Heart right ventricle (tissue), 16 donors: ENCODE data around the gene SV2B. TPM values are rescaled to one million over a fixed set of nuclear protein-coding genes. Genes with fewer than 3 reads are reported as not detected.

Experiments
- ATAC-seq, 8 donors: fragments of 200-7000 bp; cut with Tn5 transposase; one replicate each; pipeline ENCODE4 v1.9.1; 2020; ENCODE audit warnings: mild to moderate bottlenecking in 8 of 8, moderate library complexity in 8 of 8, moderate number of reproducible peaks in 1 of 8
- DNase-seq, 2 donors: peaks; one replicate each; pipeline ENCODE4 v3.0.0-alpha.2; 2020
- H3K27ac ChIP-seq, 10 donors: fragments of 200-600 bp; sonication (generic) in 2 of 10; one replicate each; pipeline versions ENCODE4 v1.5.0 to v1.8.0; 2020 to 2022; ENCODE audit warnings: mild to moderate bottlenecking in 3 of 10
- H3K27me3 ChIP-seq, 7 donors: fragments of 200-600 bp; one replicate each; pipeline ENCODE4 v1.8.0; 2021 to 2022; ENCODE audit warnings: mild to moderate bottlenecking in 2 of 7
- H3K36me3 ChIP-seq, 9 donors: fragments of 200-600 bp; sonication (generic) in 1 of 9; one replicate each; pipeline versions ENCODE4 v1.5.0 to v1.8.0; 2020 to 2022; ENCODE audit warnings: mild to moderate bottlenecking in 2 of 9
- H3K4me1 ChIP-seq, 9 donors: fragments of 200-600 bp; sonication (generic) in 1 of 9; one replicate each; pipeline versions ENCODE4 v1.5.0 to v1.8.0; 2020 to 2022; ENCODE audit warnings: mild to moderate bottlenecking in 4 of 9
- H3K4me3 ChIP-seq, 10 donors: fragments of 200-600 bp; sonication (generic) in 2 of 10; one replicate each; pipeline versions ENCODE4 v1.5.0 to v1.8.0; 2020 to 2022; ENCODE audit warnings: mild to moderate bottlenecking in 7 of 10, moderate library complexity in 2 of 10
- H3K9me3 ChIP-seq, 11 donors: fragments of 200-600 bp in 10 of 11; sonication (generic) in 2 of 11; one replicate each; pipeline versions ENCODE4 v1.5.0 to v1.8.0; 2013 to 2022; ENCODE audit warnings: mild to moderate bottlenecking in 2 of 11, control low read depth in 1 of 11, moderate library complexity in 1 of 11
- CTCF ChIP-seq, 9 donors: fragments of 200-600 bp; sonication (generic) in 2 of 9; IDR thresholded peaks; one replicate each; pipeline versions ENCODE4 v1.5.0 to v1.8.0; 2021 to 2022; ENCODE audit warnings: antibody characterized with exemption in 9 of 9, mild to moderate bottlenecking in 5 of 9, moderate library complexity in 1 of 9
- WGBS, 2 donors: extraction: QIAGEN DNeasy Blood & Tissue Kit; methylation state at CpG; one replicate each; pipeline ENCODE4 v1.1.7; 2013; ENCODE audit warnings: inconsistent platforms in 1 of 2; 5-methylcytosine and 5-hydroxymethylcytosine counted together
- intact Hi-C, 10 donors: fragments of 100-400 bp; cut with DNase I; formaldehyde crosslinking; loops; one replicate each; pipeline versions ENCODE4 v1.11.1 to v1.14.2; 2022
- polyA plus RNA-seq, 2 donors: library from polyadenylated mRNA; stranded (reverse); fragments of 200-250 nt; gene quantifications; one replicate each; pipeline ENCODE4 v1.2.3, GENCODE V29; 2013
- total RNA-seq, 10 donors: library from RNA; stranded (reverse); fragmentation: NEBNext Ultra II Directional in 3 of 10; extraction: Animal tissue kit (Norgen Biotek cat#: 25700) in 3 of 10; gene quantifications; one replicate each; pipeline versions ENCODE4 v1.2.1 to v1.2.4, GENCODE V29; 2021 to 2023
- donor health status: Arrhythmogenic right ventricular cardiomyopathy.
- donor health status: ischemic (EF 13 %, LVEDD 7.1; RV severe dilation, severe dysfunction).
- donor health status: healthy with polysubstance abuse.
- donor health status: DM: no; HTN: yes; CAD: no.
- donor health status: DM: no; HTN: no; CAD: no.
- donor health status: ischemic (EF 25% LVEDD 6.9; RV normal size, moderate dysfunction).
- donor health status: ischemic (EF 25% LVEDD 5.7; RV mildly dilated, moderate dysfunction).
- donor health status: healthy.
- donor health status: DM: yes; HTN: yes; CAD: no.
- donor health status: Ischemic cardiomyopathy.
- donor health status: ischemic (EF 35%, LVEDD 5.7; RV mildly dilated, moderate dysfunction).
- donor health status: nonischemic (EF 11% LVEDD 7.7; RV severe dilation, severe dysfunction).
- donor health status: DM: yes; HTN: yes; CAD: no.
- donor health status: PGD.
- donor health status: ischemic (EF 29% LVEDD 5.4; RV normal size, mild dysfunction).
- donor health status: nonischemic (EF 23%, LVEDD 6.1; RV moderate dilation, normal function).

SV2B gene
- total and polyA plus RNA-seq, 12 donors: 0.29 to 15.7 (median 1.5) TPM

GRCh38 chr15:91100814-91101607, 954 bp downstream of the SV2B start:
- TF ChIP-seq CTCF (IDR thresholded peaks at IDR 0.05): no peak
- H3K27ac ChIP-seq: peak overlapping the region in 3 of 10 donors; percentile 31 to 65 (median 65)
- 10 to 15% methylated on average over 18 of the region's 18 CpGs for WGBS, 2 donors

GRCh38 chr15:91101608-91101920, 1.5 kb downstream of the SV2B start:
- 73 to 80% methylated on average over 5 of the region's 5 CpGs for WGBS, 2 donors
- no peak for DNase-seq
- no peak for ATAC-seq
- Histone ChIP-seq H3K9me3 (no peaks in the 10 kb centered on the region), H3K4me3 (peak overlapping the region in 6 of 10 donors; percentile 57 to 70 (median 64)), H3K4me1 (peaks cover 3 to 51% (median 37%) of the 10 kb centered on the region in 9 donors), H3K27me3 (peaks cover 0 to 77% (median 18%) of the 10 kb centered on the region in 7 donors), H3K36me3 (no peaks in the 10 kb centered on the region), H3K27ac (peak overlapping the region in 1 of 10 donors; percentile 36)
- intact Hi-C loops: no loop called here
- no peak for TF ChIP-seq CTCF (IDR thresholded peaks at IDR 0.05)

More at GRCh38 chr15:91100814-91101607, 954 bp downstream of the SV2B start:
- no peaks in the 10 kb centered on the region for H3K9me3 ChIP-seq
- H3K4me1 ChIP-seq: peaks cover 3 to 51% (median 37%) of the 10 kb centered on the region in 9 donors
- DNase-seq: no peak
- peak in 3 of 8 donors; percentile 5 to 33 (median 9) for ATAC-seq
- peak overlapping the region; percentile 22 to 70 (median 60) for H3K4me3 ChIP-seq
- no peaks in the 10 kb centered on the region for H3K36me3 ChIP-seq
- peaks cover 0 to 82% (median 18%) of the 10 kb centered on the region in 7 donors for H3K27me3 ChIP-seq
- intact Hi-C loops: no loop called here

GRCh38 chr15:91102546-91103330, 2.7 kb downstream of the SV2B start:
- Histone ChIP-seq H3K4me3 (peak overlapping the region in 1 of 10 donors; percentile 57), H3K36me3 (no peaks in the 10 kb centered on the region), H3K4me1 (peaks cover 3 to 51% (median 37%) of the 10 kb centered on the region in 9 donors), H3K9me3 (no peaks in the 10 kb centered on the region), H3K27ac (peak overlapping the region in 6 of 10 donors; percentile 5 to 72 (median 47)), H3K27me3 (peaks cover 0 to 65% (median 15%) of the 10 kb centered on the region in 7 donors)
- WGBS, 2 donors: 48 to 56% methylated on average over 6 of the region's 6 CpGs
- ATAC-seq: peak in 6 of 8 donors; percentile 38 to 61 (median 55)
- TF ChIP-seq CTCF (IDR thresholded peaks at IDR 0.05): no peak
- DNase-seq: peak in 1 of 2 donors; percentile 43
- intact Hi-C loops: loop anchor here in 1 of 10 donors (2.0 kb wide), 1 partner anchor 14 kb away; no protein-coding TSS in a partner anchor

GRCh38 chr15:91104111-91104510, 4.1 kb downstream of the SV2B start:
- WGBS, 2 donors: 50 to 68% methylated on average over 1 of the region's 1 CpG
- H3K27ac ChIP-seq: peak overlapping the region in 5 of 10 donors; percentile 23 to 72 (median 46)
- ATAC-seq (peak in 6 of 8 donors; percentile 27 to 86 (median 58)), DNase-seq (peak; percentile 29 to 83)
- H3K4me3 ChIP-seq: no peak overlapping the region
- TF ChIP-seq CTCF (IDR thresholded peaks at IDR 0.05): no peak
- intact Hi-C loops: no loop called here
- peaks cover 0 to 51% (median 5%) of the 10 kb centered on the region in 7 donors for H3K27me3 ChIP-seq
- no peaks in the 10 kb centered on the region for H3K36me3 ChIP-seq
- H3K9me3 ChIP-seq: no peaks in the 10 kb centered on the region
- H3K4me1 ChIP-seq: peaks cover 3 to 51% (median 37%) of the 10 kb centered on the region in 9 donors
